NCI-H187 treated with DMSO at 0.1 percent for 48 hours (cell line): ENCODE measurements around the gene ADIPOR2.

Experiments used
- DNase-seq: peaks from one replicate; lab custom pipeline; 2025; lab: John Stamatoyannopoulos, UW

ADIPOR2 gene

GRCh38 chr12:1830401-1830845, 139.6 kb downstream of the ADIPOR2 start:
- no peak for DNase-seq

GRCh38 chr12:1830981-1831963, 140.4 kb downstream of the ADIPOR2 start:
- no peak for DNase-seq

GRCh38 chr12:1832801-1833595, 142.1 kb downstream of the ADIPOR2 start:
- no peak for DNase-seq

- DNase-seq: no peak
Measured at GRCh38 chr12:1833596-1834028, 142.7 kb downstream of the ADIPOR2 start.

GRCh38 chr12:1834186-1834925, 143.5 kb downstream of the ADIPOR2 start:
- DNase-seq: no peak

- no peak for DNase-seq
Measured at GRCh38 chr12:1835211-1836131, 144.6 kb downstream of the ADIPOR2 start.

- DNase-seq: no peak
Measured at GRCh38 chr12:1836241-1836803, 145.5 kb downstream of the ADIPOR2 start.

- no peak for DNase-seq
Measured at GRCh38 chr12:1836854-1837421, 146.1 kb downstream of the ADIPOR2 start.

- DNase-seq: no peak
Measured at GRCh38 chr12:1837541-1838204, 146.8 kb downstream of the ADIPOR2 start.
